Measurements from ENCODE around the gene CRYBG1. TPM values are rescaled to one million over a fixed set of nuclear protein-coding genes. Genes with fewer than 3 reads are reported as not detected.
"Not testable (repeated sequence)": the region's sequence is repeated elsewhere in the genome, so short reads cannot be mapped to it uniquely, and the experiment has no call there.

The CRYBG1 gene
- total and polyA plus RNA-seq, 2 donors, result 12.2 to 22.2 TPM

GRCh38 chr6:106511288-106512047 is 151.0 kb downstream of the CRYBG1 start:
- Histone ChIP-seq H3K36me3 (ENCODE audit: control insufficient read depth in 2 of 2, insufficient read depth in 2 of 2, low read length in 1 of 2) (peaks cover 0 to 2% of the 10 kb centered on the region in 2 donors), H3K4me3 (ENCODE audit: low read length in 2 of 2) (peak overlapping the region; percentile 77 to 84), H3K27ac (ENCODE audit: low read depth in 1 of 2, low read length in 1 of 2) (peak overlapping the region; percentile 86 to 91), H3K9me3 (ENCODE audit: control insufficient read depth in 2 of 2, insufficient read depth in 1 of 2, low read length in 1 of 2) (peaks cover 0 to 6% of the 10 kb centered on the region in 2 donors), H3K4me1 (ENCODE audit: control insufficient read depth in 2 of 2, insufficient read depth in 2 of 2, low read length in 2 of 2) (peaks cover 19 to 34% of the 10 kb centered on the region in 2 donors), H3K27me3 (ENCODE audit: control insufficient read depth in 2 of 2, insufficient read depth in 1 of 2, low read length in 1 of 2) (peaks cover 0 to 33% of the 10 kb centered on the region in 2 donors)
- WGBS, result under 1% methylated on average over 29 of the region's 29 CpGs
- DNase-seq (ENCODE audit: low read depth in 6 of 9, low spot score in 9 of 9), result peak in 5 of 9 donors; percentile 15 to 60 (median 30)

- Histone ChIP-seq H3K4me1 (ENCODE audit: control insufficient read depth in 2 of 2, insufficient read depth in 2 of 2, low read length in 2 of 2) (peaks cover 21 to 36% of the 10 kb centered on the region in 2 donors), H3K27me3 (ENCODE audit: control insufficient read depth in 2 of 2, insufficient read depth in 1 of 2, low read length in 1 of 2) (peaks cover 0 to 33% of the 10 kb centered on the region in 2 donors), H3K9me3 (ENCODE audit: control insufficient read depth in 2 of 2, insufficient read depth in 1 of 2, low read length in 1 of 2) (peaks cover 0 to 6% of the 10 kb centered on the region in 2 donors), H3K36me3 (ENCODE audit: control insufficient read depth in 2 of 2, insufficient read depth in 2 of 2, low read length in 1 of 2) (peaks cover 0 to 2% of the 10 kb centered on the region in 2 donors), H3K27ac (ENCODE audit: low read depth in 1 of 2, low read length in 1 of 2) (peak overlapping the region; percentile 86 to 91), H3K4me3 (ENCODE audit: low read length in 2 of 2) (peak overlapping the region; percentile 77 to 84)
- DNase-seq (ENCODE audit: low read depth in 6 of 9, low spot score in 9 of 9), result peak in 6 of 9 donors; percentile 54 to 84 (median 62)
- WGBS, result under 1% methylated on average over 90 of the region's 90 CpGs
These were observed 151.8 kb downstream of the CRYBG1 start for GRCh38 chr6:106512048-106512967.

GRCh38 chr6:106512968-106513574 is 152.6 kb downstream of the CRYBG1 start:
- Histone ChIP-seq H3K9me3 (ENCODE audit: control insufficient read depth in 2 of 2, insufficient read depth in 1 of 2, low read length in 1 of 2) (peaks cover 0 to 6% of the 10 kb centered on the region in 2 donors), H3K27me3 (ENCODE audit: control insufficient read depth in 2 of 2, insufficient read depth in 1 of 2, low read length in 1 of 2) (peaks cover 0 to 33% of the 10 kb centered on the region in 2 donors), H3K27ac (ENCODE audit: low read depth in 1 of 2, low read length in 1 of 2) (peak overlapping the region; percentile 86 to 91), H3K4me3 (ENCODE audit: low read length in 2 of 2) (peak overlapping the region; percentile 77 to 84), H3K4me1 (ENCODE audit: control insufficient read depth in 2 of 2, insufficient read depth in 2 of 2, low read length in 2 of 2) (peaks cover 21 to 36% of the 10 kb centered on the region in 2 donors), H3K36me3 (ENCODE audit: control insufficient read depth in 2 of 2, insufficient read depth in 2 of 2, low read length in 1 of 2) (peaks cover 0 to 2% of the 10 kb centered on the region in 2 donors)
- DNase-seq (ENCODE audit: low read depth in 6 of 9, low spot score in 9 of 9), result peak in 2 of 9 donors; percentile 43 to 50
- WGBS, result under 1% methylated on average over 19 of the region's 19 CpGs

GRCh38 chr6:106513808-106514582 is 153.5 kb downstream of the CRYBG1 start:
- peak overlapping the region in 1 of 2 donors; percentile 86 for H3K27ac ChIP-seq (ENCODE audit: low read depth in 1 of 2, low read length in 1 of 2)
- peaks cover 21 to 43% of the 10 kb centered on the region in 2 donors for H3K4me1 ChIP-seq (ENCODE audit: control insufficient read depth in 2 of 2, insufficient read depth in 2 of 2, low read length in 2 of 2)
- peak in 1 of 9 donors; percentile 46 for DNase-seq (ENCODE audit: low read depth in 6 of 9, low spot score in 9 of 9)
- H3K4me3 ChIP-seq (ENCODE audit: low read length in 2 of 2), result peak overlapping the region; percentile 77 to 84
- H3K36me3 ChIP-seq (ENCODE audit: control insufficient read depth in 2 of 2, insufficient read depth in 2 of 2, low read length in 1 of 2), result peaks cover 0 to 2% of the 10 kb centered on the region in 2 donors
- H3K27me3 ChIP-seq (ENCODE audit: control insufficient read depth in 2 of 2, insufficient read depth in 1 of 2, low read length in 1 of 2), result peaks cover 0 to 32% of the 10 kb centered on the region in 2 donors
- peaks cover 0 to 6% of the 10 kb centered on the region in 2 donors for H3K9me3 ChIP-seq (ENCODE audit: control insufficient read depth in 2 of 2, insufficient read depth in 1 of 2, low read length in 1 of 2)
- WGBS, result 27% methylated on average over 3 of the region's 3 CpGs

GRCh38 chr6:106514583-106514885 is 154.0 kb downstream of the CRYBG1 start:
- H3K9me3 ChIP-seq (ENCODE audit: control insufficient read depth in 2 of 2, insufficient read depth in 1 of 2, low read length in 1 of 2), result peaks cover 0 to 6% of the 10 kb centered on the region in 2 donors
- WGBS, result 81% methylated on average over 2 of the region's 2 CpGs
- H3K4me3 ChIP-seq (ENCODE audit: low read length in 2 of 2), result no peak overlapping the region
- H3K36me3 ChIP-seq (ENCODE audit: control insufficient read depth in 2 of 2, insufficient read depth in 2 of 2, low read length in 1 of 2), result peaks cover 0 to 2% of the 10 kb centered on the region in 2 donors
- no peak for DNase-seq (ENCODE audit: low read depth in 6 of 9, low spot score in 9 of 9)
- peaks cover 26 to 46% of the 10 kb centered on the region in 2 donors for H3K4me1 ChIP-seq (ENCODE audit: control insufficient read depth in 2 of 2, insufficient read depth in 2 of 2, low read length in 2 of 2)
- H3K27ac ChIP-seq (ENCODE audit: low read depth in 1 of 2, low read length in 1 of 2), result no peak overlapping the region
- H3K27me3 ChIP-seq (ENCODE audit: control insufficient read depth in 2 of 2, insufficient read depth in 1 of 2, low read length in 1 of 2), result peaks cover 0 to 27% of the 10 kb centered on the region in 2 donors

GRCh38 chr6:106515582-106515981 is 155.1 kb downstream of the CRYBG1 start:
- not testable (repeated sequence) for H3K36me3 ChIP-seq (ENCODE audit: control insufficient read depth in 2 of 2, insufficient read depth in 2 of 2, low read length in 1 of 2); DNase-seq (ENCODE audit: low read depth in 6 of 9, low spot score in 9 of 9); H3K4me3 ChIP-seq (ENCODE audit: low read length in 2 of 2); H3K27ac ChIP-seq (ENCODE audit: low read depth in 1 of 2, low read length in 1 of 2); H3K9me3 ChIP-seq (ENCODE audit: control insufficient read depth in 2 of 2, insufficient read depth in 1 of 2, low read length in 1 of 2)
- peaks cover 0 to 17% of the 10 kb centered on the region in 2 donors for H3K27me3 ChIP-seq (ENCODE audit: control insufficient read depth in 2 of 2, insufficient read depth in 1 of 2, low read length in 1 of 2)
- WGBS, result 97% methylated on average over 3 of the region's 3 CpGs
- peaks cover 26 to 46% of the 10 kb centered on the region in 2 donors for H3K4me1 ChIP-seq (ENCODE audit: control insufficient read depth in 2 of 2, insufficient read depth in 2 of 2, low read length in 2 of 2)

- H3K4me3 ChIP-seq (ENCODE audit: low read length in 2 of 2), result no peak overlapping the region
- H3K27me3 ChIP-seq (ENCODE audit: control insufficient read depth in 2 of 2, insufficient read depth in 1 of 2, low read length in 1 of 2), result peaks cover 0 to 9% of the 10 kb centered on the region in 2 donors
- H3K9me3 ChIP-seq (ENCODE audit: control insufficient read depth in 2 of 2, insufficient read depth in 1 of 2, low read length in 1 of 2), result no peaks in the 10 kb centered on the region
- peaks cover 24 to 46% of the 10 kb centered on the region in 2 donors for H3K4me1 ChIP-seq (ENCODE audit: control insufficient read depth in 2 of 2, insufficient read depth in 2 of 2, low read length in 2 of 2)
- DNase-seq (ENCODE audit: low read depth in 6 of 9, low spot score in 9 of 9), result peak in 1 of 9 donors; percentile 19
- no peak overlapping the region for H3K27ac ChIP-seq (ENCODE audit: low read depth in 1 of 2, low read length in 1 of 2)
- WGBS, result 15% methylated on average over 4 of the region's 4 CpGs
- peaks cover 0 to 2% of the 10 kb centered on the region in 2 donors for H3K36me3 ChIP-seq (ENCODE audit: control insufficient read depth in 2 of 2, insufficient read depth in 2 of 2, low read length in 1 of 2)
These were observed 156.1 kb downstream of the CRYBG1 start for GRCh38 chr6:106516616-106517015.

- no peaks in the 10 kb centered on the region for H3K9me3 ChIP-seq (ENCODE audit: control insufficient read depth in 2 of 2, insufficient read depth in 1 of 2, low read length in 1 of 2)
- H3K36me3 ChIP-seq (ENCODE audit: control insufficient read depth in 2 of 2, insufficient read depth in 2 of 2, low read length in 1 of 2), result no peaks in the 10 kb centered on the region
- no peaks in the 10 kb centered on the region for H3K27me3 ChIP-seq (ENCODE audit: control insufficient read depth in 2 of 2, insufficient read depth in 1 of 2, low read length in 1 of 2)
- H3K4me1 ChIP-seq (ENCODE audit: control insufficient read depth in 2 of 2, insufficient read depth in 2 of 2, low read length in 2 of 2), result peaks cover 20 to 45% of the 10 kb centered on the region in 2 donors
- no peak for DNase-seq (ENCODE audit: low read depth in 6 of 9, low spot score in 9 of 9)
- 97% methylated on average over 2 of the region's 2 CpGs for WGBS
- no peak overlapping the region for H3K4me3 ChIP-seq (ENCODE audit: low read length in 2 of 2)
- no peak overlapping the region for H3K27ac ChIP-seq (ENCODE audit: low read depth in 1 of 2, low read length in 1 of 2)
These were observed 157.2 kb downstream of the CRYBG1 start for GRCh38 chr6:106517706-106518105.
